T1000 (cell line): ENCODE measurements around the gene RIPOR2.

Experiments
- DNase-seq: peaks from one replicate; lab custom pipeline; 2025; ENCODE audit warnings: mixed read lengths; lab: John Stamatoyannopoulos, UW

The RIPOR2 gene

DNA sequence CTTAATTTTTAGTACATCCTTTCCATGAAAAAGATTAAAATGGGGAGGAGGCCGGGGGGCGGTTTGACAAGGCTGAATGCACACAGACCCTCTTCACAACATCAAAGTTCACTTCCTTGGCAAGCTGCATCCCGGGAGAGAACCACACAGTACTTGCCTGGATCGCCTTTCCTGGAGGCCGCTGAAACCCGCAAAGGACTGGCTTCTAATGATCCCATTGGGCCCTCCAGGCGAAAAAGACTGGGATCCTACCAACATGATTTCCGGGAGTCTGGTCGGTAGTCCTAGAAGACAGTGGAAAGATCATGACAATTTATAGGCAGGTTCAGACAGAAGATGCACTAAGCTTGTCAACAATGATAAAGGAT lies 60.2 kb downstream of the RIPOR2 start:
- no peak for DNase-seq

DNA sequence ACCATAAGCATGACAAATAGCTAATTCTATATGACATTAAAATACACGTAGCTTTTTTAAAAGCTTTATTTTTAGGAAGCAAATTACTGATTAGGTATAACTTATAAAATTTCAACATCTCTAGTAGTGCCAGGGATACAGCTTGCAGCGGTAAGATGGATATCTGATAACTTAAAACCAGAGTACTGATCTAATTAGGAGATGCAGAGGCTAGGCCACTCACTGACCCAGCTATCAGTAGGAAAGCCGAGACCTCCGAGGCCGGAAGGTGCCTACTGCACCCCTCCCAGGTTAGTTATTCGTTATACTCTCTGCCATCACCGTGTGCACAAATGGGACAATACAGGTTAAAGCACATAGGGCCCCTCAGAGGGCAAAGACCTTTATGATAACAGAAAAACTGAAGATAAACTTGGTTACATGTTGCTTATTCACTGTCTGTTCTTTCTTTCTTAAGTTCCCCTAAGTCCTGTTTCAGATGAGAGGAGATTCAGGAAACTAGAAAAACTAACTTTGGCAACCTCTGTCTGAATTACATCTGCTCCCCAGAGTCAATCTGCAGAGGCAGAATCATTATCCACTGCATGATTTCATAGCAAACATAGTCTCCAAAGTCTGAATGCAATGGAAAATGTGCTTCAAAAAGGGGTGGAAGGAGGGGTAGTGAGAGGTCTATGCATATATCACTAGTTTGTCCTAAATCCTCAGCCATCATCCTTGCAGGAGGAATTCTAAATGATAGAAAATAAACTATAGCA lies 60.8 kb downstream of the RIPOR2 start:
- DNase-seq: no peak

DNA sequence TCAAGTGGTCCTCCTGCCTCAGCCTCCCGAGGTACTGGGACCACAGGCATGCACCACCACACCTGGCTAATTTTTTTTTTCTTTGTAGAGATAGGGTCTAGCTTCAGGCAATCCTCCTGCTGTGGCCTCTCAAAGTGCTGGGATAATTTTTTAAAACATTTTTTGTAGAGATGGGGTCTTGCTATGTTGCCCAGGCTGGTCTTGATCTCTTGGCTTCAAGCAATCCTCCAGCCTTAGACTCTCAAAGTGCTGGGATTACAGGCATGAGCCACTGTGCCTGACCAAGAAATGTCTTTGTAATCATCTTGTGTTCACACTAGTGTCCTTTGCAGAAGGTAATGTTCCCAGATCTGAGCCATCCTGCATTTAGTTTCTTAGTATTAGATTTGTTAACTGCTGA lies 61.6 kb downstream of the RIPOR2 start:
- no peak for DNase-seq

DNA sequence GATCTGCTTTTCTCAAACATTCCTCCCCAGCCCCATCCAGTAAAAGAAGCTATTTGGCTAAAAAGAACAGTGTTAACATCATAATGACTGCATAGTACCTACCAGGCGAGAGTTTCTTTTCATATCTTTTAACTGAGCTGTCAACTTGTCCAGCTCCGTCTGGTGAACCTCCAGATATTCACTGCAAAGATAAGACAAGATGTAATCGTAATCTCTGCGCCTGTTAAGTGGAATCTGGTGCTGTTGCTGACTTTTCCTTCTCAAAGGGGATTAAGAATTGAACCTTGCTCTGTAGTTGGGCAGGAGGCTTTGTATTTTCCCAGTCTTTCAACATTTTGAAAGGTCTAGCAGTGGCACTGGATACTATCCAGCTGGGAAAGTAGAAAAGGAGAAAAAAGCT lies 63.0 kb downstream of the RIPOR2 start:
- no peak for DNase-seq

DNA sequence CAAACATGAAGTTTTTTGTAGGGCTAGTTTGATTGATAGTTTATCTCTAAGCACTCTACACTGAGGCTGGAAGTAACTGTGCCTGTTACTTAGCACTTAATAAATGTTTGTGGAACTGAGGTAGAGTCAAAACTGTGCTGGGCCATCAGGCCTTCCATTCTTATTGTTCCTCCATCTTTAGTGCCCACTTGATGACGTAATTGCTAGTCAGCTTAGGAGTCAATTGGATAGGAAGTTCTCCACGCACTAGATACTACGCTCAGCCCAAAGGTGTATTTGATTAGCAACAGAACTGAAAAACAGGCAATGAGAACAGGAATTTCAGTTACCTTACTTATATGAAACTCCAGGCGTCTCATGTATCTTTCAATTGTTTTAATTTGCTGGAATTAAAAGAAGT lies 67.0 kb downstream of the RIPOR2 start:
- DNase-seq: no peak

- no peak for DNase-seq
Observed at GRCh38 chr6:24867104-24867703, 68.6 kb downstream of the RIPOR2 start.

GRCh38 chr6:24865161-24865560 lies 70.6 kb downstream of the RIPOR2 start:
- no peak for DNase-seq

- DNase-seq: no peak
Observed at GRCh38 chr6:24864343-24864742, 71.4 kb downstream of the RIPOR2 start.

DNA sequence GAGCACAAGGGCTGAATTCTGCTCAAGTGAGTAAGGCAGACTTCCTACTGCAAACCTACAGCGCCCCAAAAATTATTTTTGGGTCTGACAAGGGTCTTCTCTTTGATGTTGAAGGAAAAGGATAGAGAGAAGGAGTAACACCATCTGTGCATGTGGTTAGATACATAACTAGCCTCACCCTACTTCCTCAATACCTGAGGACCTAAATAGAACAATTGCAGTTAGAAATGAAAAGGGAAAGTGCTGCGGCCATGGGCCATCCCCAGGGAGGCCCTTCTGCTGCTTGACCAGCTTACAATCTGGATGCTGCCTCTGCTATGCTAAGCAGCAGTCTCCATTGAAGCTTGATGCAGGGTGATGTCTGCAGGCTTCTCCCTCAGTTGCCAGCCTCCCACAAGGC lies 73.8 kb downstream of the RIPOR2 start:
- no peak for DNase-seq

DNA sequence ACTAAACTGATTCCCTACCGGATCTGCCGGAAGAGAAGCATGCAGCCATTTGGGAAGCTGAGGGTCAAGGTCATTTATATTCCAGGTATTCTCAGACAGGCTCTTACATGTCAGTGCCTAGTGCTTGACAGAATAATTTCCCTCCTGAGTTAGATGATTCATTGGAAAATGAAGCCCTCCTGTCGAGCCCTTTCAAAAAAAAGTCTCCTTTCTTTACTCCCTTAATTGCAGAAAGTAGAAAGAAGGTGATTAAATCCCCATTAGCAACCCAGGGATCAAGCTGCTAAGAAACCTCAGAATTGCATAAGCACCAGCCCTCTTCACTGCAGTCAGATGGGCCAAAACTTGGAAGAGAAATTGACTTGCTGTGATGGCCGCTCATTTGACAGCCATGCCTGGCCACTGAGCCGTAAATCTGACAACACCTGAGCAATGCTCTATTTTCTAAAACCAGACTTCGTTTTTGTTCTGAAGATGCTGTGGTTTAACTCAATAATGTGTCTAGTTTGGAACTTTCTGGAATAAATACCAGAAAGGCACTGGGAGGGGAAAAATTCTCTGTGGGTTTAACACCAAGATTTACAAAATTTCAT lies 76.1 kb downstream of the RIPOR2 start:
- no peak for DNase-seq

DNA sequence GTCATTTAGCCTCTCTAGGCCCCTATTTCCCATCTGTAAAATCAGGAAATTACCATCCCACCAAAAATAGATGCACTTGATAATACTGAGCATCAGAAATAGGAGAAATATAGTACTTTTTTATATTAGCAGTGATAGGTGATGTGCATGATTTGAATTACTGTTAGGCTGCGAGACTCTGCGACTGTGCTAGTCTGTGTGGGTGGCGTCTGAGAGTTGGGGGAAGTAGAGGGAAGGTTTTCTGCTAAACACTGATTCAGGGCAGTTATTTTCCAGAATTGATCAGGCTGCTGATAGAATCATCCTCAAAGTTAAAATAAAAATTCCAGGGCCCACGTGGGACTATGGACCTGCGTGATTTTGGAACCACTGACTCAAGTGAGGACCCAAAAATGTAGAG lies 76.6 kb downstream of the RIPOR2 start:
- DNase-seq: no peak

DNA sequence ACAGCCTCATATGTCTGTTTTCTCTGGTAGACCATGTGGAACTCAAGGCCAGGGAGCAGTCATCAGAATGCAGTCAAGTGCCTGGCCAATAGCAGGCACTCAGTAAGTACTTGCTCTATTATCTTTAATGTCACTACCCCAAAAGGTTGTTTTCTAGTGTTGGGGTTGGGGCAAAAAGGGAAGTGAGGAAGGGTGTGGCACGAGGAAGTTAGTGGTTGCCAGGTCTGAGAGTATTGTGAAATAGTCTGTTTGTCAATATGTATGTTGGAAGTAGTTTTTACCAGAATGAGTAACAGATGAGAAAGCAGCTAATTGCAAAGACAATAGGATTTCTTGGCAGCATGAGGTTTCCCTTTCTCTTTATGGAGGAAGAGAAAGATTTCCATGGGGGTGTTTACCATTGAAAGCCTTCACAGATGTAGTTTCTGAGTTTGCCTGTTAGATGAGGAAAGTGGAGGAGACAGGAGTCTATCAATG lies 77.5 kb downstream of the RIPOR2 start:
- no peak for DNase-seq

DNA sequence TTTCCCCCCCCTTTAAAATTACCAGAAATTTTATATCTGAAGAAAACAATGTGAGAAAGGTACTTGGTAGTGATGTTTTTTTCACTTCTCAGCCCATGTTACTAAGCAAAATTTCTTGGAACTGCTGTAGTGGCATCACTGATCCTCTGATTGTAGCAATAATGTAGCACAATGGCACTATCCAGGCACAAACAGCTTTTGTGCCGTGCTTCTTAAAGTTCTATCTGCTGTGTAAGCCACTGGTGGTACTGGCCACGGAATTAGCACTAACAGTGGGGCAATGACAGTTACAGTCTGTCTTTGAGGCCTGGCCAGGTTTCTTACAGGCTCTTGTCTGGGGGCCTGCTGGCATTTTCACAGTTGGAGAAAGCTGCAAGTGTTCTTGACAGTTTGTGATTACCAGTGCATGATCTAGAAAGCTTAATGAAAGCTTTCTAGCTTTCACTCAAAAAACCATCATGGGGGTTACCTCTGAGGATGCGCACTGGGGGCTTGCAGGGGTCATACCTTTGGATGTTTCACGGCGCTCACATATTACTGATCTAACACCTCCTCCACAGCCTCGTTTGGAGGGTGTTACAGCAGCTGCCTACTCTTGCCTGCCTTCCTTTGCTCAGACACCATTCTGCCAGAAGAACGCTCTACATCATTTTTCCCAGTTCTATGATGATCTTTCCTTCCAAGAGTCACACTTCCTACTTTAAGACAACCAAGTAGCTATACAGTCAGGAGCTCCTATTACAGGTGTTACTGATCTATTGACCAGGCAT lies 78.7 kb downstream of the RIPOR2 start:
- DNase-seq: no peak

DNA sequence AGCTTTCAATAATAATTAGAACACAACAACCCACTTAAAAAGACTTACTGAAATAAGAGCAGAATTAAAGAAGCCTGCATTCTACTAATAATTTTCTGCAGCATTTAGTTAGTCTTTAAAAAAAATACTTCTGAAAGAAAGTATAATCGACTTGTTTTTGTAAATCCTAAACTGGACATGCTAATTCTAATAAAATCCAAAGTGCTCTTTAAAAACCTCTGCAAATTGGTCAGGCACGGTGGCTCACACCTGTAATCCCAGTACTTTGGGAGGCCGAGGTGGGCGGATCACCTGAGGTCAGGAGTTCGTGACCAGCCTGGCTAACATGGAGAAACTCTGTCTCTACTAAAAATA lies 79.5 kb downstream of the RIPOR2 start:
- DNase-seq: no peak

- DNase-seq: peak; percentile 44
Observed at GRCh38 chr6:24855395-24856245, 80.1 kb downstream of the RIPOR2 start.

- DNase-seq: no peak
Observed at GRCh38 chr6:24854077-24854666, 81.6 kb downstream of the RIPOR2 start.

GRCh38 chr6:24851086-24851485 lies 84.7 kb downstream of the RIPOR2 start:
- DNase-seq: no peak

GRCh38 chr6:24849713-24850112 lies 86.0 kb downstream of the RIPOR2 start:
- DNase-seq: no peak

DNA sequence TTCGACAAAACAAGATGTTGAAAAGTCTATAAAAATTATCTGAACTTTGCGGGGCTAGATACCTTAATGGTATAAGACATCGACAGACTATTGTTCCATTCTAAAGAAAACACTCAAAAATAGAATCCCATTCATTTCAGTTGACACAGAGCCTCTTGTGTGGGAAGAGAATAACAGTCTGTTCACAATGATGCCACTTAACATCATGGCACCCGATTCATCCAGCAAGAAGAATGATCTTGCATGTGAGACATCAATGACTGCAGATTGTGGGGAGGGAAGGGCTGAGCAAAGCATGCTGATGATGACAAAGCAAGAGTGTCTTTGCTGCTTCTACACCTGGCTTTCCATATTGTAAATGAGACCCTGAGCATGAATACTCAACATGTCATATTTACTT lies 87.3 kb downstream of the RIPOR2 start:
- DNase-seq: no peak

GRCh38 chr6:24847402-24847801 lies 88.4 kb downstream of the RIPOR2 start:
- DNase-seq: no peak

GRCh38 chr6:24845578-24845977 lies 90.2 kb downstream of the RIPOR2 start:
- DNase-seq: no peak
